OCI-LY1 (cell line): Measurements from ENCODE around the gene TRAF5.

Experiments used
- H2AFZ ChIP-seq: fragments of 200-600 bp; sonication (generic), shearing (Covaris generic); 2 replicates; pipeline ENCODE4 v1.6.0; 2014; ENCODE audit warnings: antibody characterized with exemption, mild to moderate bottlenecking, low read length
- H3F3A ChIP-seq: fragments of 200-600 bp; sonication (generic), shearing (Covaris generic); 2 replicates; pipeline ENCODE4 v1.6.0; 2014; ENCODE audit warnings: mild to moderate bottlenecking, antibody characterized with exemption, low read length, moderate library complexity; ENCODE audit not compliant: insufficient read depth
- H3K27ac ChIP-seq: fragments of 200-600 bp; sonication (generic); 2 replicates; pipeline ENCODE4 v1.5.1; 2014; ENCODE audit warnings: low read length, mixed run types, mild to moderate bottlenecking, low read depth; ENCODE audit not compliant: poor library complexity, severe bottlenecking
- H3K27me3 ChIP-seq: fragments of 200-600 bp; sonication (generic); 2 replicates; pipeline ENCODE4 v1.6.0; 2014; ENCODE audit warnings: antibody characterized with exemption, mild to moderate bottlenecking, low read length, moderate library complexity; ENCODE audit not compliant: insufficient read depth
- H3K36me3 ChIP-seq: fragments of 200-600 bp; sonication (generic); 2 replicates; pipeline ENCODE4 v1.6.1; 2014; ENCODE audit warnings: mild to moderate bottlenecking, antibody characterized with exemption, low read length, moderate library complexity, mixed read lengths; ENCODE audit not compliant: insufficient read depth
- H3K4me1 ChIP-seq: fragments of 200-600 bp; sonication (generic); 2 replicates; pipeline ENCODE4 v1.5.1; 2014; ENCODE audit warnings: mild to moderate bottlenecking, low read length, moderate library complexity; ENCODE audit not compliant: insufficient read depth, severe bottlenecking
- H3K4me2 ChIP-seq: fragments of 200-600 bp; sonication (generic), shearing (Covaris generic); 2 replicates; pipeline ENCODE4 v1.6.1; 2014; ENCODE audit warnings: low read length
- H3K4me3 ChIP-seq: fragments of 200-600 bp; sonication (generic); 2 replicates; pipeline ENCODE4 v1.5.1; 2014; ENCODE audit warnings: low read length, low read depth, mild to moderate bottlenecking, mixed read lengths; ENCODE audit not compliant: poor library complexity, severe bottlenecking
- H3K79me2 ChIP-seq: fragments of 200-600 bp; shearing (Covaris generic); 2 replicates; pipeline ENCODE4 v1.6.1; 2016; ENCODE audit warnings: mixed run types, low read length, mixed read lengths; ENCODE audit not compliant: insufficient read depth
- H3K9ac ChIP-seq: fragments of 200-600 bp; sonication (generic), shearing (Covaris generic); 2 replicates; pipeline ENCODE4 v1.6.1; 2014; ENCODE audit warnings: mild to moderate bottlenecking, low read length, mixed read lengths
- H3K9me2 ChIP-seq: fragments of 200-600 bp; sonication (generic), shearing (Covaris generic); 2 replicates; pipeline ENCODE4 v1.6.1; 2014; ENCODE audit warnings: low read depth, mild to moderate bottlenecking, low read length, mixed read lengths
- H3K9me3 ChIP-seq: fragments of 200-600 bp; shearing (Covaris generic); 2 replicates; pipeline ENCODE4 v1.6.1; 2014; ENCODE audit warnings: low read length, mixed read lengths
- H4K20me1 ChIP-seq: fragments of 200-600 bp; sonication (generic), shearing (Covaris generic); 2 replicates; pipeline ENCODE4 v1.6.0; 2016; ENCODE audit warnings: mild to moderate bottlenecking, low read length; ENCODE audit not compliant: insufficient read depth
- EZH2 ChIP-seq: fragments of 200-600 bp; sonication (generic), shearing (Covaris generic); IDR thresholded peaks from 2 replicates; pipeline ENCODE4 v1.8.0; 2017; ENCODE audit warnings: borderline replicate concordance, mixed run types, mild to moderate bottlenecking, antibody characterized with exemption, low read length, moderate library complexity, mixed read lengths
- TF ChIP-seq, protein P1 (sequence below): fragments of 200-600 bp; sonication (generic), shearing (Covaris generic); IDR thresholded peaks from 2 replicates; pipeline ENCODE4 v1.5.1; 2017; ENCODE audit warnings: mild to moderate bottlenecking, antibody characterized with exemption, low read length, moderate library complexity, mixed read lengths

The TRAF5 gene

DNA sequence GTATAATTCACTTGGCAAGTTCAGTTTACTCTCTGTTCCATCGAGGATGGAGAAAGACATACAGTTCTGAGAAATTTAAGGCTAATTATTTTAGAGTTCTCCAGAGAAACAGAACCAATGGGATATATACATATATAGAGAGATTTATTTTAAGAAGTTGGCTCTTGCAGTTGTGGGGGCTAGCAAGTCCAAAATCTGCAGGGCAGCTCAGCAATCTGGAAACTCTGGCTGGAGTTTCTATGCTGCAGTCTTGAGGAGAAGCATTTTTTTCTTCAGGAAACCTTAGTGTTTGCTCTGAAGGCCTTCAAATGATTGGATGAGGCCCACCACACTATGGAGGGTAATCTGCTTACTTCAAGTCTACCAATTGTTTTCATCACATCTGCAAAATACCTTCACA lies 34.6 kb downstream of the TRAF5 start:
- H3K9ac ChIP-seq = no peak overlapping the region
- H3K4me1 ChIP-seq = no peaks in the 10 kb centered on the region
- TF ChIP-seq, protein P1, sequence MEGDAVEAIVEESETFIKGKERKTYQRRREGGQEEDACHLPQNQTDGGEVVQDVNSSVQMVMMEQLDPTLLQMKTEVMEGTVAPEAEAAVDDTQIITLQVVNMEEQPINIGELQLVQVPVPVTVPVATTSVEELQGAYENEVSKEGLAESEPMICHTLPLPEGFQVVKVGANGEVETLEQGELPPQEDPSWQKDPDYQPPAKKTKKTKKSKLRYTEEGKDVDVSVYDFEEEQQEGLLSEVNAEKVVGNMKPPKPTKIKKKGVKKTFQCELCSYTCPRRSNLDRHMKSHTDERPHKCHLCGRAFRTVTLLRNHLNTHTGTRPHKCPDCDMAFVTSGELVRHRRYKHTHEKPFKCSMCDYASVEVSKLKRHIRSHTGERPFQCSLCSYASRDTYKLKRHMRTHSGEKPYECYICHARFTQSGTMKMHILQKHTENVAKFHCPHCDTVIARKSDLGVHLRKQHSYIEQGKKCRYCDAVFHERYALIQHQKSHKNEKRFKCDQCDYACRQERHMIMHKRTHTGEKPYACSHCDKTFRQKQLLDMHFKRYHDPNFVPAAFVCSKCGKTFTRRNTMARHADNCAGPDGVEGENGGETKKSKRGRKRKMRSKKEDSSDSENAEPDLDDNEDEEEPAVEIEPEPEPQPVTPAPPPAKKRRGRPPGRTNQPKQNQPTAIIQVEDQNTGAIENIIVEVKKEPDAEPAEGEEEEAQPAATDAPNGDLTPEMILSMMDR = no peak
- TF ChIP-seq EZH2 = no peak
- no peak overlapping the region for H3K27ac ChIP-seq
- peaks cover 76% of the 10 kb centered on the region for H3K36me3 ChIP-seq
- H3K4me2 ChIP-seq = no peak overlapping the region
- H3K27me3 ChIP-seq = no peaks in the 10 kb centered on the region
- no peak overlapping the region for H3K4me3 ChIP-seq
- no peak overlapping the region for H2AFZ ChIP-seq
- no peaks in the 10 kb centered on the region for H3F3A ChIP-seq
- no peaks in the 10 kb centered on the region for H3K9me3 ChIP-seq
- no peaks in the 10 kb centered on the region for H3K79me2 ChIP-seq
- H4K20me1 ChIP-seq = no peaks in the 10 kb centered on the region
- no peaks in the 10 kb centered on the region for H3K9me2 ChIP-seq

DNA sequence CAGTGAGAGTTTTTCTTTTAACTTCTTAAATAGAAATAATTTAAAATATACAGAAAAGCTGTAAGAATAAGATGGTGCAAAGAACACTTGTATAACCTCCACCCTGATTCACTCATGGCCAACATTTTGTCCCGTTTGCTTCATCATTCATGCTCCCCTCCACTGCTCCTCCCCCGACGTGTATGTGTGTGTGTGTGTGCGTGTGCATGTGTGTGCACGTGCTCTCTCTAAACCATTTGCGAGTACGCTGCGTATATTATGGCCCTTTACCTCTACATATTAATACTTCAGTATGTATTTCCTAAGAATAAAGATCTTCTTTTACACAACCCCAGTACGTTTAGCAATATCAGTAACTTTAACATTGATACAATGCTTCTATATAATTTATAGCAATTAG lies 43.0 kb downstream of the TRAF5 start:
- peaks cover 71% of the 10 kb centered on the region; the same call in 1 of the 2 replicates for H3K36me3 ChIP-seq
- H3K4me2 ChIP-seq = no peak overlapping the region
- no peaks in the 10 kb centered on the region for H3K9me2 ChIP-seq
- H3K4me3 ChIP-seq = no peak overlapping the region
- H3F3A ChIP-seq = no peaks in the 10 kb centered on the region
- no peak overlapping the region for H3K27ac ChIP-seq
- no peak for TF ChIP-seq EZH2
- TF ChIP-seq, protein P1 = no peak
- H3K9ac ChIP-seq = no peak overlapping the region
- no peak overlapping the region for H2AFZ ChIP-seq
- H3K9me3 ChIP-seq = no peaks in the 10 kb centered on the region
- H4K20me1 ChIP-seq = no peaks in the 10 kb centered on the region
- no peaks in the 10 kb centered on the region for H3K27me3 ChIP-seq
- no peaks in the 10 kb centered on the region for H3K79me2 ChIP-seq
- no peaks in the 10 kb centered on the region for H3K4me1 ChIP-seq

GRCh38 chr1:211370669-211371068 lies 44.0 kb downstream of the TRAF5 start:
- no peaks in the 10 kb centered on the region for H3K27me3 ChIP-seq
- H3K4me1 ChIP-seq = no peaks in the 10 kb centered on the region
- H3K4me3 ChIP-seq = no peak overlapping the region
- no peak overlapping the region for H2AFZ ChIP-seq
- no peaks in the 10 kb centered on the region for H3F3A ChIP-seq
- H3K36me3 ChIP-seq = peaks cover 72% of the 10 kb centered on the region; the same call in 1 of the 2 replicates
- no peaks in the 10 kb centered on the region for H3K9me3 ChIP-seq
- TF ChIP-seq, protein P1 = no peak
- TF ChIP-seq EZH2 = no peak
- no peak overlapping the region for H3K4me2 ChIP-seq
- H3K9ac ChIP-seq = no peak overlapping the region
- no peaks in the 10 kb centered on the region for H4K20me1 ChIP-seq
- H3K27ac ChIP-seq = no peak overlapping the region
- no peaks in the 10 kb centered on the region for H3K9me2 ChIP-seq
- H3K79me2 ChIP-seq = no peaks in the 10 kb centered on the region
